BLaER1 treated with 17β-estradiol and CSF1 and Interleukin-3, amounts not matched to agents 10 nM and 100 nM (cell line): ENCODE data around the gene HCFC1.

Experiments used
- H3K27ac ChIP-seq, 11 experiments: shearing (Covaris generic); formaldehyde crosslinking; 2 replicates each; pipeline ENCODE4 v1.8.1; 2022
- H3K27me3 ChIP-seq, 11 experiments: shearing (Covaris generic); formaldehyde crosslinking; 2 replicates each; pipeline ENCODE4 v1.8.1; 2022
- H3K36me3 ChIP-seq, 11 experiments: shearing (Covaris generic); formaldehyde crosslinking; 2 replicates each; pipeline ENCODE4 v1.8.1; 2022
- H3K4me1 ChIP-seq, 10 experiments: shearing (Covaris generic); formaldehyde crosslinking; 2 replicates each; pipeline ENCODE4 v1.8.1; 2022
- H3K4me2 ChIP-seq, 11 experiments: shearing (Covaris generic); formaldehyde crosslinking; 2 replicates each; pipeline ENCODE4 v1.8.1; 2022
- H3K4me3 ChIP-seq, 10 experiments: shearing (Covaris generic); formaldehyde crosslinking; 2 replicates each; pipeline ENCODE4 v1.8.1; 2022
- H3K9ac ChIP-seq, 11 experiments: shearing (Covaris generic); formaldehyde crosslinking; 2 replicates each; pipeline ENCODE4 v1.8.1; 2022
- H3K9me3 ChIP-seq, 11 experiments: shearing (Covaris generic); formaldehyde crosslinking; replicated peaks in 1 of 11; 2 replicates each; pipeline ENCODE4 v1.8.1; 2022
- H4K20me1 ChIP-seq, 11 experiments: shearing (Covaris generic); formaldehyde crosslinking; 2 replicates each; pipeline ENCODE4 v1.8.1; 2022
- Cebpa-rat ChIP-seq, 11 experiments: shearing (Covaris generic); IDR thresholded peaks; 2 replicates each; pipeline ENCODE4 v1.8.1; 2022

HCFC1 gene

DNA sequence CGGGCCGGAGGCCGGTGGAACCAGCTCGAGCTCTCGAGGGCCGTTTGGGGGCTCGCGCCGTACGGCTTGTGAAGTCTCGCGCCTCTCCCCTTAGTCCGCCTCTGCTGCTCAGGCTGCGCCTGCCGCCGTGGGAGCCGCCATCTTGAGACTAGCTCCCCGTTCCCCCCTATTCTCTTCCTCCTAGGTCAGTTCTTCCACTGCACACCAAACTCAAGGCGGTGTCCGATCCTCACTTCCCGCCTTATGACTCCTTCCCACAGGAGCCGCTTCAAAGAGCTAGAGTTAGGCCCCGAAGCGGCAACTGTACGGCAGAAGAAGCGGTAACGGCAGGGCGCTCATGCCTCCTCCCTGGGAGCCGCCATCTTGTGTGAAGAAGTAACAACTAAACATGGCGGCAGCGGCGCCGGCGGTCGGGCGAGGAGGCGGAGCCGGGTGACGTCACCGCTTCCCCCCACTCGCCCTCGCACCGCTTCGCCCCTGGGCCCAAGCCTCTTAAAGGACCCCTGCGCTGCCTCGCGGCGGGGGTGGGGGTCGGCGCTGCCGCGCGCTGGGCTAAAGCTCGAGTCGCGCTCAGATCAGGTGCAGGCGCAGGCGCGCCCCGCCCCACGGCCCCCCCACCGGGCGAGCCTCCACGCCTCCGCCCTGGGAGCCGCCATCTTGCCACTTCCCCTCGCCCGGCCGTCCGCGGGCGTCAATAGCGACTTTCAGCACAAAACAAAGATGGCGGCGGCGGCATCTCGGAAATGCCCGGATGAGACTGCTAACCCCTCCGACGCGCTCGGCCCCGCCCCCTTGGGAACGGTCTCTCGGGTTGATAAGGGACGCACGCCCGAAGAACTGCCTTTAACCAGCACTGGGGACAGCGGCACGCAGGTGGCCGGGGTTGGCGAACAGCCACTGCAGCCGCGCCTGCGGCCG lies at the start of gene HCFC1:
HCFC1 (minus strand) TSS at position 369 of the 918 bp plus-strand sequence. CDS start 978 bp downstream, outside the sequence.
- Histone ChIP-seq H3K9ac (peak within 1 kb of the TSS; percentile 92 to 100 (median 98)), H3K9me3 (no peaks in the 10 kb centered on the region), H3K4me1 (peaks cover 48 to 64% (median 53%) of the 10 kb centered on the region in 10 experiments), H4K20me1 (peaks cover 60 to 87% (median 76%) of the 10 kb centered on the region in 11 experiments; a peak in 21 of 22 replicates), H3K4me2 (peak within 1 kb of the TSS; percentile 82 to 92 (median 89)), H3K27ac (peak within 1 kb of the TSS; percentile 93 to 100 (median 99)), H3K4me3 (peak within 1 kb of the TSS; percentile 72 to 97 (median 86)), H3K27me3 (peaks cover 67 to 74% (median 69%) of the 10 kb centered on the region in 11 experiments), H3K36me3 (peaks cover 0 to 21% (median 0%) of the 10 kb centered on the region in 11 experiments; a peak in 6 of 22 replicates)
- no peak for TF ChIP-seq Cebpa-rat (IDR thresholded peaks at IDR 0.05)

DNA sequence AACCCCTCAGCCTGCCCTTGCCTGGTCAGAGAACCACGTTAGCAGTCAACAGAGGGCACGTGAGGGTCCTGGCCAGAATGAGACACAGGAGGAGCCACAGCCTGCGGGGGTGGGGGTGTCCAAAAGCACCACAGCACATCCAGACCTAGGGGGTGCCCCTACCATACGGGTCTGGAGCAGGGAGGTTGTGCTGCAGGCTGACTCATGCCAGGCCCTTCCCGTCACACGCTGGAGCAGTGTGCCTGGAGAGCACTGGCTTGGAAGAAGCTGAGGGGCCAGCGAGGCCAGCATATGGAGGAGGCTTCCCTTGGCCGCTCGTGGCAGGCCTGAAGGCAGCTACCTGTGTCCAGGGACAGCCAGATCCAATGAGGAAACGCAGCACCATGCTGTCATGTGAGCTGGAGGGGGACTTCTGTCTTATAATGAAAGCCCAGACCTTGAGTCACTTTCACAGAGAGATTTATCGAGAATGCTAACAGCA lies 49.6 kb upstream of the HCFC1 start:
- peak overlapping the region; percentile 86 to 97 (median 95); a peak in 21 of 22 replicates for H3K27ac ChIP-seq
- H3K4me1 ChIP-seq: peaks cover 52 to 69% (median 61%) of the 10 kb centered on the region in 10 experiments
- 0 out of 22 replicates have a peak, but pooled peaks cover 0 to 9% (median 0%) of the 10 kb centered on the region in 11 experiments for H3K9me3 ChIP-seq
- peaks cover 14 to 28% (median 24%) of the 10 kb centered on the region in 11 experiments for H3K36me3 ChIP-seq
- peak overlapping the region; percentile 89 to 99 (median 94); a peak in 20 of 22 replicates for H3K9ac ChIP-seq
- peak overlapping the region; percentile 78 to 95 (median 93) for H3K4me2 ChIP-seq
- H3K27me3 ChIP-seq: peaks cover 66 to 92% (median 84%) of the 10 kb centered on the region in 11 experiments
- H3K4me3 ChIP-seq: peak overlapping the region in 9 of 10 experiments; percentile 67 to 83 (median 76); a peak in 13 of 20 replicates
- peaks cover 11 to 81% (median 70%) of the 10 kb centered on the region in 11 experiments; a peak in 20 of 22 replicates for H4K20me1 ChIP-seq
- TF ChIP-seq Cebpa-rat (IDR thresholded peaks at IDR 0.05): no peak

DNA sequence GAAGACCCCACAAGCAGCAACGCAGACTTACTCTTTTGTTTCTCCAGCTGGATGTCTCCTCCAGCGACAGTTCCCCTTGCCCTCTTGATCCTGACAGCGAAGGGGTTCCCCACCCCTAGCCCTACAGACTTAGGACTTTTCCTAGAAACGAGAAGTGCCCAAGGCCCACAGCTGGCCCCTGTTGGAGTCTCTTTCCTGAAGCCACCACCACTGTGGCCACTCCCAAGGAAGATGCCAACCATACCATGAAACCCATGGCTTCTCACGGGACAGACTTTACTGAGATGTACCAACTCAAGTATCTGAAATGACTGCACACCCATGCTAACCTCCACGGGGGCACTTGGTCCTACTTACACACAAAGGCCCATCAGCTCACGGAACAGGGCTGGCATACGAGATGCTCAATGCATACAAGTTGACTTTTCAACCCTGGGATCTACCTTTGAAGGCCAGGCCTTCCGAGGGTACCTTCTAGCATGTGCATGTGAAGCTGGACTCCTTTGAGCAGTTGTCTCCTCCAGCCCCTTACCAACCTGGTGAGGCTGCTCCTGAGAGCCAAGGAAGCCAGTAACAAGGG lies 49.0 kb upstream of the HCFC1 start:
- H3K9ac ChIP-seq: peak overlapping the region; percentile 89 to 99 (median 94)
- H3K36me3 ChIP-seq: peaks cover 20 to 34% (median 26%) of the 10 kb centered on the region in 11 experiments

DNA sequence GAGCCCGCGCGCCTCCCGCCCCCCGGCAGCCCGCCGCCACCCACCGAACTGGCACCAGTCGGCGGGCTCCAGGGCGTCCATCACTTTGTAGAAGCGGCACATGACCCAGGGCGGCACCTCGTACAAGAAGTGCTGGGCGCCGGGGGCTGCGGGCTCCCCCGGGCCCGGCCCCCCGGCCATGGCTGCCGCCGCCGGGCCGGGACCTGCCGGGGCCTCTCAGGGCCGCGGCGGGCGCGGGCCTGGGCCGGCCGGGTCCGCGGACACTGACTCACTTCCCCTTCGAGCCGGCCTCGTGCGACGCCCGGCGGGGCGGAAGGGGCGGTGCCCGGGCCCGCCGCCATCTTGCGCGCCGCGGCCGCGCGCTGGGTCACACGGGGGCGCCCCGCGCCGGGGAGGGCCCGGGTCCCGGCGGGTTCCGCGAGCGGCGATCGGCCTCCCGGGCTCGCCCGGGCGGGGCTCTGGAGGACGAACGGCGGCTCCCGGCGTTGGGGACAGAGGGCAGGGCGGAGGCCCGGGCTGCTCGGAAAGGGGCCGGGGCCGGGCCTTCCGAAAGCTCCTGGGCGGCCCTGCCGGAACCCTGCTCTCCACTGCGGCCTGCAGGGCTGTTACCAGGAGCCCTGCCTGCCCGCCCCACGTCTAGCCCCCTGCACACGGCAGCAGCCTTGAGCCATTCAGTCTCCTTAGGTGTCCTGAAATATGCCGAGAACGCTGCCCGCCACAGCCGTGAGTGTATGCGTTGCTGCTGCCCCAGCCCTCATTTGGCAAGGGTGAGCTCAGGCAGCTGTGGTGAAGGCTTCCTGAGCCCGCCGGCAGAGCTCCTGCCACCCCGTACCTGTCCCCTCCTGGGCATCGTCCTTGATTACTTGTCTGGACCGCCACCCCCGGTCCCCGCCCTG lies 48.3 kb upstream of the HCFC1 start, which contains the start of gene IRAK1:
IRAK1 (minus strand) TSS at position 270 of the 896 bp plus-strand sequence; CDS start at position 180, 90 bp downstream.
- Histone ChIP-seq H3K9me3 (0 out of 22 replicates have a peak, but pooled peaks cover 0 to 9% (median 0%) of the 10 kb centered on the region in 11 experiments), H4K20me1 (peaks cover 17 to 81% (median 71%) of the 10 kb centered on the region in 11 experiments; a peak in 21 of 22 replicates), H3K36me3 (peaks cover 26 to 38% (median 34%) of the 10 kb centered on the region in 11 experiments), H3K27ac (peak within 1 kb of the TSS; percentile 86 to 97 (median 95)), H3K4me2 (peak within 1 kb of the TSS; percentile 78 to 95 (median 93)), H3K9ac (peak within 1 kb of the TSS; percentile 89 to 99 (median 94)), H3K27me3 (peaks cover 63 to 92% (median 84%) of the 10 kb centered on the region in 11 experiments), H3K4me3 (peak within 1 kb of the TSS; percentile 67 to 83 (median 76)), H3K4me1 (peaks cover 65 to 76% (median 72%) of the 10 kb centered on the region in 10 experiments)
- no peak for TF ChIP-seq Cebpa-rat (IDR thresholded peaks at IDR 0.05)

More for the DNA sequence above, 49.0 kb upstream of the HCFC1 start:
- 0 out of 22 replicates have a peak, but pooled peaks cover 0 to 9% (median 0%) of the 10 kb centered on the region in 11 experiments for H3K9me3 ChIP-seq
- H3K4me2 ChIP-seq: peak overlapping the region; percentile 78 to 95 (median 93)
- peak overlapping the region; percentile 86 to 97 (median 95) for H3K27ac ChIP-seq
- peaks cover 64 to 92% (median 84%) of the 10 kb centered on the region in 11 experiments for H3K27me3 ChIP-seq
- peaks cover 57 to 74% (median 66%) of the 10 kb centered on the region in 10 experiments for H3K4me1 ChIP-seq
- peaks cover 12 to 81% (median 70%) of the 10 kb centered on the region in 11 experiments; a peak in 21 of 22 replicates for H4K20me1 ChIP-seq
- H3K4me3 ChIP-seq: peak overlapping the region; percentile 67 to 83 (median 76)
- no peak for TF ChIP-seq Cebpa-rat (IDR thresholded peaks at IDR 0.05)

DNA sequence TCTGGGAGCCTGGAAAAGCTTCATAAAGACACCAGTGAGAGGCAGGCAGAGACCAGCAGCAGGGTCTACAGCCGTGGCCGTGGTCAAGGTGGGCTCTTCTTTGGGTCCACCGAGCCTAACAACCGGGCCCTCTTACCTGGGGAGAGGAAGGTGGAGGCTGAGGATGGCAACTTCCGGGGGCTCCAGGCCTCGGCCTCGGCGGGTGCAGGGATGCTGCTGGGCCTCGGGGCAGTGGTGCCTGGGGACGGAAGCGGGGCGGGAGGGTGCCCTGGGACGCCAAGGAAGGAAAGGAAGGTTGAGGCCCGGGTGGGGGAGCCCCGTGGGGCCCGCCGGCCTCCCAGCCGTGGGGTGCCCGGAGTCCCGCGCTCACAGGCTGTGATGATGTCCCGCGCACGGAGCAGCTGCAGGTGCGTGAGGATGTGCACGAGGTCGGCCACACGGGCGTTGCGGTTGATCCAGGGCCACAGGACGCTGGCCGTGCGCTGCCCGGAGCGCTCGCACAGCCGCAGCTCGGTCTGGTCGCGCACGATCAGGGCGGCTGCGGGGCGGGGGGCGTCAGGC lies 47.5 kb upstream of the HCFC1 start:
- Histone ChIP-seq H3K36me3 (peaks cover 30 to 45% (median 38%) of the 10 kb centered on the region in 11 experiments), H3K27ac (peak overlapping the region; percentile 86 to 97 (median 95)), H3K4me3 (peak overlapping the region; percentile 67 to 83 (median 76)), H3K9ac (peak overlapping the region; percentile 89 to 99 (median 94)), H3K9me3 (0 out of 22 replicates have a peak, but pooled peaks cover 0 to 9% (median 0%) of the 10 kb centered on the region in 11 experiments), H3K4me1 (peaks cover 69 to 79% (median 74%) of the 10 kb centered on the region in 10 experiments), H4K20me1 (peaks cover 17 to 84% (median 73%) of the 10 kb centered on the region in 11 experiments; a peak in 21 of 22 replicates), H3K4me2 (peak overlapping the region; percentile 78 to 95 (median 93)), H3K27me3 (peaks cover 63 to 92% (median 84%) of the 10 kb centered on the region in 11 experiments)
- no peak for TF ChIP-seq Cebpa-rat (IDR thresholded peaks at IDR 0.05)

DNA sequence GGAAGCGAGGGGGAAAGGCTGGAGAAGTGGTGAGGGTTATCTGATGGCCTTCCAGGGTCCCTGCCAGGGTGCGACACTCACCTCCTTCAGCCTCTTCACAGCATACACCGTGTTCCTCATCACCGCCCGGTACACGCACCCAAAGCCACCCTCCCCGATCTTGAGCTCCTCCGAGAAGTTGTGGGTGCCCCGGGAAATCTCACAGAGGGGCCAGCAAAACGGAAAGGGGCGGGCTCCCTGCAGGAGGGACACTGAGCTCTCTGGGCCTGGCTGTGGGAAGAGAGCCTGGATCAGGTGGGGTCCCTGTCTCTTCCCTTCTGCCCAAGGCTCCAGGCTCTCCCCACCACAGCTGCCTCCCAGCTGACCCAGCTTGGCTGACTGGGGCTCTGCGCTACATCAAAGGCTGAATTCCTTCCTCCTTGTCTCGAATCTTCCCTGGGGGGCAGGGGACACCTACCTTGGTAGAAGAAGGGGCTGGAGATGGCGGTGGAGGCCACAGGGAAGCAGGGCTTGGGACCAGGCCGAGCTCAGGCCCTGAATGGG lies 47.0 kb upstream of the HCFC1 start:
- H3K9ac ChIP-seq: peak overlapping the region; percentile 89 to 99 (median 94)
- H3K9me3 ChIP-seq: 0 out of 22 replicates have a peak, but pooled peaks cover 0 to 9% (median 0%) of the 10 kb centered on the region in 11 experiments
- H3K27ac ChIP-seq: peak overlapping the region; percentile 86 to 97 (median 95)
- peak overlapping the region; percentile 67 to 83 (median 76) for H3K4me3 ChIP-seq
- peaks cover 60 to 92% (median 84%) of the 10 kb centered on the region in 11 experiments for H3K27me3 ChIP-seq
- TF ChIP-seq Cebpa-rat (IDR thresholded peaks at IDR 0.05): no peak
- H3K4me1 ChIP-seq: peaks cover 69 to 79% (median 74%) of the 10 kb centered on the region in 10 experiments
- peaks cover 33 to 46% (median 42%) of the 10 kb centered on the region in 11 experiments for H3K36me3 ChIP-seq
- H4K20me1 ChIP-seq: peaks cover 22 to 84% (median 75%) of the 10 kb centered on the region in 11 experiments; a peak in 21 of 22 replicates
- H3K4me2 ChIP-seq: peak overlapping the region; percentile 78 to 95 (median 93)
